Mesothelial cell of epicardium (in vitro differentiated cells): ENCODE results near the gene CEP170. TPM values are rescaled to one million over a fixed set of nuclear protein-coding genes. Genes with fewer than 3 reads are reported as not detected.

Source experiments
- DNase-seq, 2 experiments: peaks; one replicate each; pipeline ENCODE4 v3.0.0; 2021; ENCODE audit warnings: low spot score in 2 of 2; ENCODE audit not compliant: unreplicated experiment in 2 of 2
- H3K27ac Mint-ChIP-seq: 2 replicates; pipeline ENCODE4 v1.8.0; 2021; ENCODE audit warnings: mixed read lengths
- H3K27me3 Mint-ChIP-seq: 2 replicates; pipeline ENCODE4 v1.8.0; 2021; ENCODE audit warnings: low read depth, mixed read lengths
- H3K36me3 Mint-ChIP-seq: 2 replicates; pipeline ENCODE4 v1.8.0; 2021; ENCODE audit warnings: mixed read lengths
- H3K4me1 Mint-ChIP-seq: 2 replicates; pipeline ENCODE4 v1.8.0; 2021; ENCODE audit warnings: mixed read lengths
- H3K4me3 Mint-ChIP-seq: 2 replicates; pipeline ENCODE4 v1.8.0; 2021; ENCODE audit warnings: mild to moderate bottlenecking, moderate library complexity, mixed read lengths
- H3K9me3 Mint-ChIP-seq: 2 replicates; pipeline ENCODE4 v1.8.0; 2021; ENCODE audit warnings: mixed read lengths
- total RNA-seq: library from RNA; stranded (reverse); gene quantifications from 3 replicates; pipeline ENCODE4 v1.2.1, GENCODE V29; 2021
- TF ChIP-seq, protein P1 (sequence below): fragments of 200-600 bp; sonication (generic); IDR thresholded peaks from one replicate; pipeline ENCODE4 v1.5.0; 2021; ENCODE audit warnings: antibody characterized with exemption; ENCODE audit not compliant: unreplicated experiment

Gene CEP170
- total RNA-seq, 1 donor from 2014 or later, result 129 TPM

DNA sequence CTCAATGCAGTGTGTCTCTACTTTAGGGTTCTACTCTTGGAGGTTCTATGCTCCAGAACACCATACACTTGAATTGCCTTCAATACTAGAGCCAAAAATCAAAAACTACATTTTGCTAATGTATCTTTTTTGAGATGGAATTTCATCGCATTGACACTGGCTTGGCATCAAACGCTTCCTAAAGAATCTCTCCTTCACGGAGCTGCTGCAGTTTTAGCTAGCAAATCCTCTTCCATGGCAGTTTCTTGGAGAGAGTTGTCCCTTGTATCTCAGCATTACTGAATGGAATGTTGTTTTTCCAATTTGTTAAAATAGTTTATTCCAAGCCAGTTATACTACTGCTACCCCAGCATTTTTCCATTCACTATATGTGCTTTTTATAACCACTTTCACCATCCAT lies 18.4 kb upstream of the CEP170 start:
- peak overlapping the region; percentile 74 for H3K27ac Mint-ChIP-seq

DNA sequence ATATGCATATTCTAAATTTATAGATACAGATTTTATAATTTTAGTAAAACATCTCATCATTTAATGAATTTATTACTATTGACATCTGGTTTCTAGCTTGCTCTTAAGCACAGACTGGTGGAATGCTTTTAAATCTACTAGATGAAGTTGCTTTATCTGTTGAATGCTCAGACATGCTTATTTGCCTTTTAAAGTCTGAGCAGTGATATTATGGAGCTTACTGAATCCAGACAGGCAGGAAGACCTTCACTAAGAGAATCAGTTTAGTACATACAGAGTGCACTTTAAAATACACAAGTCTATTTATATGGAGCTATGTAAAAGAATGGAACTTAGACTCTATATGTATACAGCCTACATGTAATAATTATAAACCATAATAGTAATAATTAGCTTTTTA lies 17.3 kb upstream of the CEP170 start:
- TF ChIP-seq, protein P1, sequence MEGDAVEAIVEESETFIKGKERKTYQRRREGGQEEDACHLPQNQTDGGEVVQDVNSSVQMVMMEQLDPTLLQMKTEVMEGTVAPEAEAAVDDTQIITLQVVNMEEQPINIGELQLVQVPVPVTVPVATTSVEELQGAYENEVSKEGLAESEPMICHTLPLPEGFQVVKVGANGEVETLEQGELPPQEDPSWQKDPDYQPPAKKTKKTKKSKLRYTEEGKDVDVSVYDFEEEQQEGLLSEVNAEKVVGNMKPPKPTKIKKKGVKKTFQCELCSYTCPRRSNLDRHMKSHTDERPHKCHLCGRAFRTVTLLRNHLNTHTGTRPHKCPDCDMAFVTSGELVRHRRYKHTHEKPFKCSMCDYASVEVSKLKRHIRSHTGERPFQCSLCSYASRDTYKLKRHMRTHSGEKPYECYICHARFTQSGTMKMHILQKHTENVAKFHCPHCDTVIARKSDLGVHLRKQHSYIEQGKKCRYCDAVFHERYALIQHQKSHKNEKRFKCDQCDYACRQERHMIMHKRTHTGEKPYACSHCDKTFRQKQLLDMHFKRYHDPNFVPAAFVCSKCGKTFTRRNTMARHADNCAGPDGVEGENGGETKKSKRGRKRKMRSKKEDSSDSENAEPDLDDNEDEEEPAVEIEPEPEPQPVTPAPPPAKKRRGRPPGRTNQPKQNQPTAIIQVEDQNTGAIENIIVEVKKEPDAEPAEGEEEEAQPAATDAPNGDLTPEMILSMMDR, result no peak
- Mint-ChIP-seq H3K36me3 (peaks cover 34% of the 10 kb centered on the region), H3K9me3 (peaks cover 10% of the 10 kb centered on the region), H3K27me3 (no peaks in the 10 kb centered on the region), H3K4me3 (no peak overlapping the region), H3K4me1 (peaks cover 59% of the 10 kb centered on the region), H3K27ac (peak overlapping the region; percentile 85)
- DNase-seq, result no peak

More for the DNA sequence above, 18.4 kb upstream of the CEP170 start:
- Mint-ChIP-seq H3K36me3 (peaks cover 39% of the 10 kb centered on the region), H3K4me1 (peaks cover 48% of the 10 kb centered on the region), H3K9me3 (peaks cover 15% of the 10 kb centered on the region), H3K4me3 (no peak overlapping the region), H3K27me3 (no peaks in the 10 kb centered on the region)
- no peak for DNase-seq
- TF ChIP-seq, protein P1, result no peak

DNA sequence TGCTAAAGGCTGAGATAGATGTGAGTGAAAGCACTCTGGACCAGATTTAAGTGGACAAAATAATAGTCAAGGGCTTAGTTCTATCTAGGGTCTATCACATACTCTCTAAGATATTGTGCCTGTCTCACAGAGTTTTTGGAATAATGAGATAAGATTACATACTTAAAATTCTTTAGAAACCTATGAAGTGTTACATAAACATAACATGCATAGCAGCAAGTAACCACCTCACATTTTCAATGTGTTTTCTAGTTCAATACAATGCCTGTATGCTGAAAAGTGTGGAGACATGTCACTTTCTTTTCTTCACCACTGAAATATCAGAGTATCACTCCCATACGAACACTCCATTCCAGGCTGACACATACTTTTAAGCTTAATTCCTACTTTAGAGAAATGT lies 16.9 kb upstream of the CEP170 start:
- Mint-ChIP-seq H3K4me1 (peaks cover 59% of the 10 kb centered on the region), H3K27ac (peak overlapping the region; percentile 85), H3K27me3 (no peaks in the 10 kb centered on the region), H3K9me3 (peaks cover 6% of the 10 kb centered on the region), H3K4me3 (no peak overlapping the region), H3K36me3 (peaks cover 30% of the 10 kb centered on the region)
- TF ChIP-seq, protein P1, result no peak
- DNase-seq, result no peak

DNA sequence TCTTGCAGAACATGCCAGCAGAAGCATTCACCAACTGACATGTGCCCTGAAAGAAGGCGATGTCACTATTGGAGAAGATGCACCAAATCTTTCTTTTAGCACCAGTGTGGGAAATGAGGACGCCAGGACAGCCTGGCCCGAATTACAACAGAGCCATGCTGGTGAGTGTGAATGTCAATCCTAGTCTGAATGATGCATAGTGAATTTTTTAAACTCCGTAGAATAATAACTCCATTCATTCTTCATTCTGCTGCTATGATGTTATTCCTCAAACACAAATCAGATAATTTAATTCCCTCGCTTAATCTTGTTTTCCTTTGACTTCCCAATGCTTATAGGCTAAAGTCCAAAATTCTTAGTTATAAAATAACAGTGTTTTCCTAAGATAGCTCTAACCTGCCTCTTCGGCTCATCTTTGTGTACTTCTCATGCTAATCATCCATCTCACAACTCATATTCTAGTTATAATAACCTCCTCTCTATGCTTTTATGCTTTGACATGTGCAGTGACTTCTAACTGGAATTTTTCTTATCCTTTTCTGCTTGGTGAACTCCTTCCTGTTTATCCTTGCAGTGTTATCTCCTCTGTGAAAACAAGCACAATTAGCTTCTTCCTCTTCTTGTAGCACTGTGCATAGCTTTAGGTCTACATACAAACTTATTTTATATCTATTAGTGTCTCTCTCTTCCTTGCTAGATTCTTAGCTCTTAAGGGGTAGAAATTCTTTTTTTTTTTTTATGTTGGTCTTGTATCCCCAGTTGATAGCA lies 15.2 kb upstream of the CEP170 start:
- Mint-ChIP-seq H3K36me3 (peaks cover 15% of the 10 kb centered on the region), H3K4me1 (peaks cover 59% of the 10 kb centered on the region), H3K4me3 (no peak overlapping the region), H3K27me3 (no peaks in the 10 kb centered on the region), H3K27ac (peak overlapping the region; percentile 92), H3K9me3 (no peaks in the 10 kb centered on the region)
- TF ChIP-seq, protein P1, result no peak
- DNase-seq, result no peak

DNA sequence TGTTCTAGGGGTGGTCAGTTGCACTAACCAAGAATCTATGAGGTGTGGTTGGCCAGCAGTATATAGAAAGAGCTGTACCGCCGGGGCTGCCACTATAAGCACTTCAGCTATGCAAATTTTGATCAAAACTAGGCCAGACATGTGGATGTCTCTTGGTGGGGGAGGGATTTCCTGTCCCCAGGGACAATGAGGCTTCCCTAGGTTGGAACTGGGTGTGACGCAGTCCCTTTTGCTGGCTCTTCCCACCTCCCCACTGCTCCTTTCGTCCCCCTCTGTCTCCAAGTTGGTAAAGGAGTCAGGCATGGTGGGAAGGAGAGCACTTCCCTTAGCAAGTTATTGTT lies 14.3 kb upstream of the CEP170 start:
- H3K27ac Mint-ChIP-seq, result peak overlapping the region; percentile 92
- DNase-seq, result no peak
- no peaks in the 10 kb centered on the region for H3K9me3 Mint-ChIP-seq
- no peak overlapping the region for H3K4me3 Mint-ChIP-seq
- H3K36me3 Mint-ChIP-seq, result peaks cover 8% of the 10 kb centered on the region
- H3K4me1 Mint-ChIP-seq, result peaks cover 66% of the 10 kb centered on the region
- no peaks in the 10 kb centered on the region for H3K27me3 Mint-ChIP-seq
- TF ChIP-seq, protein P1, result no peak
